Stomach smooth muscle (tissue), 2 donors: ENCODE data around the gene ZEB2.
"Not testable (repeated sequence)": the region's sequence is repeated elsewhere in the genome, so short reads cannot be mapped to it uniquely, and the experiment has no call there.

Experiments
- H3K27ac ChIP-seq: one replicate; pipeline ENCODE4 v1.7.0; 2013; ENCODE audit warnings: mild to moderate bottlenecking, low read length, inconsistent platforms
- H3K27me3 ChIP-seq, 2 donors: one replicate each; pipeline ENCODE4 v1.7.0; 2013; ENCODE audit warnings: low read length in 2 of 2; ENCODE audit not compliant: insufficient read depth in 2 of 2, control insufficient read depth in 1 of 2
- H3K36me3 ChIP-seq, 2 donors: one replicate each; pipeline ENCODE4 v1.7.0; 2013; ENCODE audit warnings: low read length in 2 of 2; ENCODE audit not compliant: control insufficient read depth in 2 of 2, insufficient read depth in 2 of 2
- H3K4me1 ChIP-seq: one replicate; pipeline ENCODE4 v1.7.0; 2013; ENCODE audit warnings: low read length; ENCODE audit not compliant: control insufficient read depth, insufficient read depth
- H3K4me3 ChIP-seq, 2 donors: one replicate each; pipeline ENCODE4 v1.7.0; 2013; ENCODE audit warnings: low read length in 2 of 2
- H3K9ac ChIP-seq, 2 donors: one replicate each; pipeline ENCODE4 v1.7.0; 2013; ENCODE audit warnings: low read length in 2 of 2, mild to moderate bottlenecking in 1 of 2
- H3K9me3 ChIP-seq, 2 donors: one replicate each; pipeline ENCODE4 v1.7.0; 2013; ENCODE audit warnings: low read length in 2 of 2; ENCODE audit not compliant: control insufficient read depth in 2 of 2
- donor health status: healthy.
- donor health status: Pancreatic carcinoma.

ZEB2 gene

DNA sequence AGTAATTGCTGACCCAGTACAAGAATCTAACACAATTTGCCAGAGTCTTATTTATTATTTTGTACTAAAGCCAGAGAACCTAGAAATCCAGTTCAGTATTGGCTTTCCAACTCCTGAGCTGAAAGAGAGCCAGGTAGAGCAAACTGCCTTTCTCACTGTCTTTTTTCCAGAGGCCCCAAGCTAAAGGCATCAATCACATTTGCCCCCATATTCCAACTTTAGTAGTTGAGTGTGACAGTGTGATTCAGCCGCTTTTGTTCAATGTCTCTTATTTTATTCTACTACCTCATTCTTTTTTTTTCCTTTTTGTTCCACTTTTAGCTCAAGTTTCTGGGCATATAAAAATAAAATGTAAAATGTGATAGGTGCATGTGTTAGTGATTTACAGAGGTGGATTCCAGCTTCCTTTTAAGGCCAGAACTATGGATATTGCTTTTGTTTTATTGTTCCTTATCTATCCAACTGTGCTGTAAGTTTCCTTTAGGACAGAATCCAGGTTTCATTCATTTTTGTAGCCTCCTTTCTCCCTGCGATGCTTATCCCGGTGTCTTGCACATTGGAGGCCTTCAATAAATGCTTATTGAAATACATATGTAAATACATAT lies 153.0 kb downstream of the ZEB2 start:
- no peaks in the 10 kb centered on the region for H3K27me3 ChIP-seq
- no peaks in the 10 kb centered on the region for H3K36me3 ChIP-seq
- H3K4me1 ChIP-seq = no peaks in the 10 kb centered on the region
- H3K9me3 ChIP-seq = no peaks in the 10 kb centered on the region
- no peak overlapping the region for H3K27ac ChIP-seq
- H3K4me3 ChIP-seq = no peak overlapping the region
- no peak overlapping the region for H3K9ac ChIP-seq

DNA sequence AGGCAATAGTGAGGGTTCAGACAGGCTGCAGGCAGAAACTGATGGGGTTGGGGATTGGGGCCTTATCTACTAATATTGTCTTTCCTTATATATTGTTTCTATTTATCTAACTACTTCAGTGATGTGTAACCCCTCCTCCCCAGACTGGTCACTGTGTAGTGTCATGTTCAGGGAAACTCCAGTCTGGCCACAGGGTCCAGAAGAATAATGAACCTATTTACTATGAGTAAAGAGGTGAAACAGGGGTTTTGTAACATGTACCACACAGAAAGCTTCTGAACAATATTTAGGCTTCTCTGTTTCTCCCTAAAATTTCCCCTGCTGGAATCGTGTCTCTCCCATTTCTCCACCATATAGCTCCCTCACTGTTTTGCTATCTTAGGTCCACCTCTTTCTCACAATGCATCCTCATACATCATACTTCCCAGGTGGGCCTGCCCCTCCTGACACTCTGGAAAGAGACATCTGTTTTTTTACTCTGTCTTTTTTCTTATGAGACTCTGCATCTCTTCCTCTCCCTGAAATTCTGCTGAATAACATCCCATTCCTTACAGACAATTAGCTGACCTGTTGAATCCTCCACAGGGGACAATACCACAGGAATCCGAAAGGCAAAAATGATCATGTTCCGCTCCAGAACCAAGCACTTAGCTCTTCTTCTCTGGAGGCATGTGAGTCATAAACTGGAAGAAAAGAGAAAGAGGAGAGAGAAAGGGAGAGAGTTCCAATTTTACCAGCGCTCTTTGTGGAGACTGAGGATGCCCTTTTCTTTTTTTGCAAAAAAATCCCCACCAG lies 154.8 kb downstream of the ZEB2 start:
- no peaks in the 10 kb centered on the region for H3K36me3 ChIP-seq
- H3K9ac ChIP-seq = no peak overlapping the region
- no peaks in the 10 kb centered on the region for H3K9me3 ChIP-seq
- no peak overlapping the region for H3K27ac ChIP-seq
- H3K27me3 ChIP-seq = no peaks in the 10 kb centered on the region
- H3K4me3 ChIP-seq = no peak overlapping the region
- no peaks in the 10 kb centered on the region for H3K4me1 ChIP-seq

DNA sequence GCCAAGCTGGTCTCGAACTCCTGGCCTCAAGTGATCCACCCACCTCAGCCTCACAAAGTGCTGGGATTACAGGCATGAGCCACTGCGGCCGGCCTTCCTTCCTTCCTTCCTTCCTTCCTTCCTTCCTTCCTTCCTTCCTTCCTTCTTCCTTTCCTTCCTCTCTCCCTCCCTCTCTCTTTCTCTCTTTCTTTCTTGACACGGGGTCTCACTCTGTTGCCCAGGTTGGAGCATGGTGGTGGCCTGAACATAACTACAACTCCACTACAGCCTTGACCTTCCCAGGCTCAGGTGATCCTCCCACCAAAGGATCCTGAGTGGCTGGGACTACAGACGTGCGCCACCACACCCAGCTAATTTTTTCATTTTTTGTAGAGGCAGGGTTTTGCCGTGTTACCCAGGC lies 155.7 kb downstream of the ZEB2 start:
- H3K4me3 ChIP-seq, H3K9me3 ChIP-seq, H3K27me3 ChIP-seq, H3K4me1 ChIP-seq, H3K27ac ChIP-seq, H3K36me3 ChIP-seq, H3K9ac ChIP-seq: not testable (repeated sequence)

DNA sequence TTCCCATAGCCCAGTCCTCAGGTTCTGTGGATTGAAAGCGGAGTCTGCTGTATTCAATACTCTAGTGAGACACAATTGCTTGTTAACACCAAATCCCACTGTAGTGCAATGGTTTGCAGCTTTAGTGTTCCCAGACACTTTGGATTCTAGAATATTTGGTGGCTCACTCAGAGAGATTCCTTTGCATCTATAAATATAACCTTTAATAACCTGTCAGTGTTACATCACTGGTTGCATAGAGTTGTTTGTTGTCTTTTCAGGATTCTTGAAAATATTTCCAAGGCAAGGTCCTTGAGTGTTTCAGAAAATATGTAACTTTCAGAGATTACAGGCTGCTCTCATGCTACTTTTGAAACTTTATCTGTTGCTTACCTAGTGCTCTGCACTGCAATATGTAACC lies 157.5 kb downstream of the ZEB2 start:
- Histone ChIP-seq H3K4me1 (no peaks in the 10 kb centered on the region), H3K27ac (no peak overlapping the region), H3K36me3 (no peaks in the 10 kb centered on the region)

DNA sequence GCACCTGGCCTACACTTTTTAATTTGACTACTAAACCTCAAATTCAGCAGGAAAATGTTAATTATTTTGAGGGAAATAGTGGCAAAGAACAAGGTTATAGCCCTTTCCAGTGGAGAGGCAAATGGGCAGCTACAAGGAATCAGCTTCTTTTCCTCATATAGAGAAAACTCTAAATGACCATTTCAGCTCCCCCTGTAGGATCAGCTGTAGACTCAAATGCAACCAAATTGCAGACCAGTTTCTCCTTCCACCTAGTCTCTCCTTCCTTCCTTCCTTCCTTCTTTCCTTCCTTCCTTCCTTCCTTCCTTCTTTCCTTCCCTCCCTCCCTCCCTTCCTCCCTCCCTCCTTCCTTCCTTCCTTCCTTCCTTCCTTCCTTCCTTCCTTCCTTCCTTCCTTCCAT lies 158.2 kb downstream of the ZEB2 start:
- Histone ChIP-seq H3K27me3 (no peaks in the 10 kb centered on the region), H3K4me3 (no peak overlapping the region), H3K27ac (no peak overlapping the region), H3K36me3 (no peaks in the 10 kb centered on the region), H3K9ac (no peak overlapping the region), H3K4me1 (no peaks in the 10 kb centered on the region), H3K9me3 (no peaks in the 10 kb centered on the region)

More for the DNA sequence above, 157.5 kb downstream of the ZEB2 start:
- Histone ChIP-seq H3K27me3 (no peaks in the 10 kb centered on the region), H3K9me3 (no peaks in the 10 kb centered on the region), H3K9ac (no peak overlapping the region), H3K4me3 (no peak overlapping the region)

DNA sequence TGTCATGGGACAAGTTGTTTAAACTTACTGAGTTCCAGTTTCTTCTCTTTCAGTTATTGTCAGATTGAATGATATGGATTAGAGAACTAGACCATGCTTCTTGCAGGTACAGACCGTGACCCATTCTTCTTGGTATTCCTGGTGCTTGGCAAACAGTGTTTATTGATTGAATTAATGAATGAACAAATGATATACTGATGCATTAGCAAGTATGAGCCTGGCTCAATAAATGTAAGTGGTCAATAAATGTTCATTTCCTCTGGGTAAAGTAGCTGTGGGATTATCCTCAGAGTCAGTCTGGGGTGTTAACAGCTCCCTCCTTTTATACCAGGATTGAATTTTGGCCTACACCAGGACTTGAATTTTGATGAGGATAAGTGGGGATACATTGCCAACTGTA lies 160.2 kb downstream of the ZEB2 start:
- no peak overlapping the region for H3K4me3 ChIP-seq
- no peaks in the 10 kb centered on the region for H3K36me3 ChIP-seq
- no peaks in the 10 kb centered on the region for H3K4me1 ChIP-seq
- H3K9ac ChIP-seq = no peak overlapping the region
- H3K9me3 ChIP-seq = no peaks in the 10 kb centered on the region
- H3K27ac ChIP-seq = no peak overlapping the region
- no peaks in the 10 kb centered on the region for H3K27me3 ChIP-seq

DNA sequence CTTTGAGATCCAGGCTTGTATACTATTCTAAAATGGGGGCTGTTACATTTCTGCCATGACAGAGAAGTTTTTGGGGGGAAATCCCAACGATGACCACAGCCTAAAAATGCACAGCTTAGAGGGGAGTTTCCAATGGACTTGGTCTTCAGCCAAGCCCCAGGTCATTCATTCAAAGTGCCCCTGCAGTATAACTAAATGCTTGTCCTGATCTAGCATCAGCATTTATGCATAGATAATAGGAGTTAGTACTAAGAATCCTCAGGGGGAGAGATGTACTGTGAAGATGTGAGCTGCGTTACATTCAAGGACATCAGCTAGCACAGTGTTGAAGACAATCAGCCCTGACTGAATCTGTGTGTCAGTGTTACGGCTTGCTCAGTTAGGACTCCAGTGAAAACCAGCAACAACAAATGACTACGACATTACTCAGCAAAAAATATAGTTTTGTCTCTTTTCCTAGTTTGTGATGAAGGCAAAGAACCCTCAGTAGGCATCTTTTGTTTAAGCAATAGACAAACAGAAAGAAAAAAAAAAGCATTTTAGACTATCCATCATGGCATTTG lies 160.9 kb downstream of the ZEB2 start:
- Histone ChIP-seq H3K27me3 (no peaks in the 10 kb centered on the region), H3K9ac (no peak overlapping the region), H3K4me3 (no peak overlapping the region), H3K27ac (no peak overlapping the region), H3K9me3 (no peaks in the 10 kb centered on the region), H3K4me1 (no peaks in the 10 kb centered on the region), H3K36me3 (no peaks in the 10 kb centered on the region)

DNA sequence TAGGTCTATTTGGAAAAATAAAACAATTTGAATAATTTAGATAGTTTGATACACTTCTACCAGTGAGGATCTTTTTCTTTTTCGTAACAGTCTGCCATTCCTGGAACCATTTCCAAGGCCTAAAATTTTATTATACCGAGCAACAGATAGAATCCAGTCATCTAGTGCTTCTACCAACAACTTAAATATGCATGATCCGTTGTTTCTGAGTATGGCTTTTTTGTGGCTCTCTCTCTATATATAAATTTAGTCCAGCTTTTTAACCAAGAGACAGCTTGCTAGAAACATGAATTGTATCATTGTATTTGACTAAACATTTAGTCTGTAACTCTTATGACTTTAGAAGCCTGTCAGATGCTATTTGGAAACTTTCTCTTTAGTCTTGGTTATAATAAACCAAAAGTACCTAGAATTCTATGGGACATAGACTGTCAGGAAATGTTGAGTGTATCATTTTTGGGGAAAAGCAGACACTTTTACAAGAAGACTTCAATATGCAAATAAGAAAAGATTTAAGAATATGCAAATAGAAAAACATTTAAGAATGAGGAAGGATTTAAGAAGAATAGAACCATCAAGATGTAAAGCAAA lies 161.4 kb downstream of the ZEB2 start:
- H3K36me3 ChIP-seq = no peaks in the 10 kb centered on the region
- no peak overlapping the region for H3K9ac ChIP-seq
- H3K27me3 ChIP-seq = no peaks in the 10 kb centered on the region
- no peak overlapping the region for H3K27ac ChIP-seq
- no peak overlapping the region for H3K4me3 ChIP-seq
- no peaks in the 10 kb centered on the region for H3K9me3 ChIP-seq
- H3K4me1 ChIP-seq = no peaks in the 10 kb centered on the region

DNA sequence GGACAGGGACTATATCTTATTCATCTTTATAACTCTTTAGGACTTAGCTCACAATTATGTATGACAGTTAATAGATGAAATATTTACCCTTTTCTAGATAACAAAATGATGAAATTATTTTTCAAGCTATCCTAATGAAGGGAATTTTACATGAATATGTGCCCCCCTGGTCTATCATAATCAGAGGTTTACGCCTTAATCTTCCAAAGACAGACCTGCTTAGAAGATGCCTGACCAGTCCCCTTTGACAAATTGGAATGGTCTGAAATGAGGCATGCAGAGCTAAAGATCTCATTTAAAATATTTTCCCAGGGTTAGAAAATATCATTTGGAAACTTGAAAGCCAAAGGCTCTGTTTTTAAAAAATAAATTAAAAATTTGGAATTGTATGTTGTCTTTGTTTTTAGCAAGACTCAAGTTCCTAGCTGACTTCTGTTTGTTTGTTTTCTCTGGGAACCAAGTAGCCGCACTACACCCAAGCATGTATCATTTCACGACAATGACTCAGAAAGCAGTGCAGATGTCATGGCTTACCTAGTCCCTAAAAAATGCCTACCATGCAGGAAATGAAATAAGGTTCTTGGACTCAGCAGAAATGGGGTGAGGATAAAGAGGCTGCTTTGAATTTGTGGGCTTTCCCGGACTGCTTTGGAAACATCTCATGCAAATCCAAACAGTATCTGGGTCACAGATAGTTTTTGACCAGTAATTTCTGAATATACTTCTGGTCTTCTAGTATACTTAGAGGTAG lies 162.1 kb downstream of the ZEB2 start:
- Histone ChIP-seq H3K4me3 (no peak overlapping the region), H3K4me1 (no peaks in the 10 kb centered on the region), H3K36me3 (no peaks in the 10 kb centered on the region), H3K9ac (no peak overlapping the region), H3K27ac (no peak overlapping the region), H3K27me3 (no peaks in the 10 kb centered on the region), H3K9me3 (no peaks in the 10 kb centered on the region)

DNA sequence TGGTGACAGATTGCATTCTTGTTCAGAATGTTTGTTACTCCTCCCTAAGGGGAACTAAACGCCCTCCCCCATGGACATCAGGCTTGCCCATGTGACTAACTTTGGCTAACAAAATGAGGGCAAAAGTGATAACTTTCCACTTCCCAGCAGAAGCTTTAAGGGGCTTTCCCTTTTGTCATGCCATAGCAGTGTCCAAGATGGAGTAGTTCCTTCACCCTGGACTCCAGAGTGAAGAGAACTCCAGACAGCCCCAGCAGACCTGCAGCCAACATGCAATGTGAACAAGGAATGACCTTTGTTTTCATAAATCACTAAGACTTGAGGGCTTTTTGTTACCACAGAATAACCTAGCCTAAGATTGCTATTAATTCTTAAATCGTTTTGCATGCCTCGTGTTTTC lies 163.5 kb downstream of the ZEB2 start:
- H3K27me3 ChIP-seq = no peaks in the 10 kb centered on the region
- H3K9me3 ChIP-seq = no peaks in the 10 kb centered on the region
- no peak overlapping the region for H3K4me3 ChIP-seq
- H3K36me3 ChIP-seq = no peaks in the 10 kb centered on the region
- H3K27ac ChIP-seq = no peak overlapping the region
- no peaks in the 10 kb centered on the region for H3K4me1 ChIP-seq
- H3K9ac ChIP-seq = no peak overlapping the region
